Stimulated activated CD8-positive, alpha-beta memory T cell treated with anti-CD3 and anti-CD28 coated beads, Interleukin-4, amount 100 ng/mL, for 24 hours (primary cell): ENCODE measurements around the gene TMEM59L.
"Not testable (repeated sequence)": the region's sequence is repeated elsewhere in the genome, so short reads cannot be mapped to it uniquely, and the experiment has no call there.

Experiments used
- DNase-seq: peaks from one replicate; pipeline ENCODE4 v3.0.0-alpha.2; 2020; ENCODE audit warnings: low read depth

Gene TMEM59L

GRCh38 chr19:18594096-18594823, 18.4 kb upstream of the TMEM59L start:
- peak; percentile 67 for DNase-seq

GRCh38 chr19:18594824-18595373, 17.8 kb upstream of the TMEM59L start:
- DNase-seq: no peak

GRCh38 chr19:18595475-18595874, 17.2 kb upstream of the TMEM59L start:
- no peak for DNase-seq

GRCh38 chr19:18596752-18597157, 15.9 kb upstream of the TMEM59L start:
- DNase-seq: no peak

GRCh38 chr19:18597809-18598660, 14.6 kb upstream of the TMEM59L start:
- DNase-seq: no peak

- no peak for DNase-seq
Observed at GRCh38 chr19:18599485-18599884, 13.2 kb upstream of the TMEM59L start.

- not testable (repeated sequence) for DNase-seq
Observed at GRCh38 chr19:18600692-18601397, 11.8 kb upstream of the TMEM59L start.

- no peak for DNase-seq
Observed at GRCh38 chr19:18601875-18602274, 10.8 kb upstream of the TMEM59L start.

- DNase-seq: no peak
Observed at GRCh38 chr19:18603255-18603957, 9.3 kb upstream of the TMEM59L start.

- DNase-seq: no peak
Observed at GRCh38 chr19:18603958-18604819, 8.5 kb upstream of the TMEM59L start.

- DNase-seq: no peak
Observed at GRCh38 chr19:18604820-18605159, 7.9 kb upstream of the TMEM59L start.

GRCh38 chr19:18605196-18605545, 7.5 kb upstream of the TMEM59L start:
- DNase-seq: no peak

GRCh38 chr19:18605546-18606280, 7.0 kb upstream of the TMEM59L start:
- no peak for DNase-seq

GRCh38 chr19:18606281-18607225, 6.1 kb upstream of the TMEM59L start, which contains the start of gene CRLF1:
Gene CRLF1 (minus strand): TSS chr19:18606799. CDS start chr19:18606656, 143 bp downstream.
- DNase-seq: no peak

GRCh38 chr19:18607226-18608101, 5.2 kb upstream of the TMEM59L start:
- no peak for DNase-seq

- DNase-seq: no peak
Observed at GRCh38 chr19:18608102-18608804, 4.4 kb upstream of the TMEM59L start.
